Adrenal gland (tissue), 5 donors: ENCODE results near the gene CCDC85C.

ENCODE experiments used
- POLR2A ChIP-seq, 2 donors: fragments of 450-650 bp; IDR thresholded peaks; one replicate each; pipeline ENCODE4 v1.6.1; 2017; ENCODE audit warnings: antibody characterized with exemption in 2 of 2, mild to moderate bottlenecking in 2 of 2, moderate library complexity in 1 of 2
- TF ChIP-seq, protein P1 (sequence below), 6 experiments: fragments of 450-650 bp in 4 of 6; fragments of 200-600 bp in 2 of 6; sonication (generic) in 1 of 6; IDR thresholded peaks; 1 replicate in 5 of 6; 2 replicates in 1 of 6; pipeline versions ENCODE4 v1.5.1 to v1.8.0; 2016 to 2021; ENCODE audit warnings: antibody characterized with exemption in 6 of 6, mild to moderate bottlenecking in 2 of 6, moderate library complexity in 1 of 6
- donor health status: DM: no; HTN: no; CAD: no.

DNA sequence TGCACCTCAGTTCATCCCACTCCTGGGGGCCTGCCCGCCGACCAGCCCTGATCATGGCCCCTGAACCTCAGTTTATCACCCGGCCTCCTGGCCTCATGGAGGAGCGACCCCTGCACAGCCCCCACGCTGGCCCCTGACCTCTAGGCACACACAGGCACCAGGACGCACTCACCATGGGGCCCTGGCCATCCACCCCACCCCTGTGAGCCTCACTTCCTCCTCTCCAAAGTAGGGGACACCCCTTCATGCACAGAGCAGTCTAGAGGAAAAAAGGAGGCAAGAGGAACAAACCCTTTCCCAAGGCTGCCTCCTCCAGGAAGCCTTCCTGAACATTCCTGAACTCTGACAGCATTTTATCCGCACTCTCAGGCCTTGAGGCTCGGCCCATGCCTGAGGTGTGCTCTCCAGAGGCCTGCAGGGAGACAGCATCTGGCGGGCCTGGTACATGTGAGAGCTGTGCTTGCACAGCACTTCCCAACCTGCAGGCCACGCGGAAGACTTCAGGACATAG lies 83.4 kb downstream of the CCDC85C start:
- TF ChIP-seq, protein P1, sequence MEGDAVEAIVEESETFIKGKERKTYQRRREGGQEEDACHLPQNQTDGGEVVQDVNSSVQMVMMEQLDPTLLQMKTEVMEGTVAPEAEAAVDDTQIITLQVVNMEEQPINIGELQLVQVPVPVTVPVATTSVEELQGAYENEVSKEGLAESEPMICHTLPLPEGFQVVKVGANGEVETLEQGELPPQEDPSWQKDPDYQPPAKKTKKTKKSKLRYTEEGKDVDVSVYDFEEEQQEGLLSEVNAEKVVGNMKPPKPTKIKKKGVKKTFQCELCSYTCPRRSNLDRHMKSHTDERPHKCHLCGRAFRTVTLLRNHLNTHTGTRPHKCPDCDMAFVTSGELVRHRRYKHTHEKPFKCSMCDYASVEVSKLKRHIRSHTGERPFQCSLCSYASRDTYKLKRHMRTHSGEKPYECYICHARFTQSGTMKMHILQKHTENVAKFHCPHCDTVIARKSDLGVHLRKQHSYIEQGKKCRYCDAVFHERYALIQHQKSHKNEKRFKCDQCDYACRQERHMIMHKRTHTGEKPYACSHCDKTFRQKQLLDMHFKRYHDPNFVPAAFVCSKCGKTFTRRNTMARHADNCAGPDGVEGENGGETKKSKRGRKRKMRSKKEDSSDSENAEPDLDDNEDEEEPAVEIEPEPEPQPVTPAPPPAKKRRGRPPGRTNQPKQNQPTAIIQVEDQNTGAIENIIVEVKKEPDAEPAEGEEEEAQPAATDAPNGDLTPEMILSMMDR (IDR thresholded peaks at IDR 0.05), result no peak
- TF ChIP-seq POLR2A (IDR thresholded peaks at IDR 0.05), result no peak
